Measurements from ENCODE around the gene TMEM63C. TPM values are rescaled to one million over a fixed set of nuclear protein-coding genes. Genes with fewer than 3 reads are reported as not detected.

TMEM63C gene
- total RNA-seq, 1 experiment from 2014 or later, result 5.7 TPM

- Histone ChIP-seq H3K27me3 (ENCODE audit: insufficient read depth, low read length) (no peaks in the 10 kb centered on the region), H3K36me3 (ENCODE audit: control insufficient read depth in 1 of 2, insufficient read depth in 2 of 2, low read length in 2 of 2) (no peaks in the 10 kb centered on the region; a peak in 1 of 4 replicates), H3K4me1 (ENCODE audit: control insufficient read depth in 1 of 2, insufficient read depth in 2 of 2, low read length in 2 of 2) (peaks cover 19 to 22% of the 10 kb centered on the region in 2 experiments), H3K4me3 (replicated peaks in 1 of 2; ENCODE audit: low read depth in 1 of 2, low read length in 2 of 2) (no peak overlapping the region), H2AFZ (ENCODE audit: low read depth, low read length, poor library complexity, severe bottlenecking) (no peak overlapping the region), H3K9me2 (ENCODE audit: insufficient read depth) (no peaks in the 10 kb centered on the region), H4K20me1 (ENCODE audit: insufficient read depth) (no peaks in the 10 kb centered on the region), H3K4me2 (ENCODE audit: low read length) (peak overlapping the region; percentile 55), H3K27ac (ENCODE audit: low read depth, low read length) (peak overlapping the region; percentile 21), H3K79me2 (ENCODE audit: insufficient read depth, low read length) (no peaks in the 10 kb centered on the region), H3K9ac (ENCODE audit: low read length) (no peak overlapping the region), H3K9me3 (ENCODE audit: control insufficient read depth in 1 of 2, insufficient read depth in 1 of 2, low read depth in 1 of 2, low read length in 2 of 2) (no peaks in the 10 kb centered on the region)
- peak; percentile 54 for DNase-seq (ENCODE audit: low read depth, low spot score)
- ChIA-PET RAD21 (ENCODE audit: low non-redundant PET in 1 of 2, low total read pairs in 2 of 2, uncharacterized antibody in 2 of 2, unreplicated experiment in 2 of 2) (interaction anchor here (1.0 to 2.3 kb wide), 3 partner anchors 12 to 152 kb away, joined by 3 to 6 read pairs (median 6); no protein-coding TSS in a partner anchor), CTCF (interaction anchor here (0.6 to 5.3 kb wide), 9 partner anchors 12 to 431 kb away, joined by 3 to 89 read pairs (median 5); partner anchors contain the start of genes GSTZ1 and POMT2), POLR2A (interaction anchor here (1.2 kb wide), 1 partner anchor 12 kb away, joined by 4 read pairs; no protein-coding TSS in a partner anchor)
- no TSS peak for BruUV-seq (replicated peaks)
- intact Hi-C loops (cut with micrococcal nuclease), result loop anchor here (2.0 to 5.0 kb wide), 2 partner anchors 13 to 154 kb away; partner anchors contain the start of genes AHSA1 and VIPAS39
- ATAC-seq, result peak; percentile 72
- TF ChIP-seq CBX3 (IDR thresholded peaks at IDR 0.05; ENCODE audit: low read depth) (peak; percentile 59; the same call in 1 of the 2 replicates), EZH2phosphoT487 (IDR thresholded peaks at IDR 0.05; ENCODE audit: borderline replicate concordance) (no peak), FOSL1 (IDR thresholded peaks at IDR 0.05; ENCODE audit: low read depth) (peak; percentile 90), SIN3A (IDR thresholded peaks at IDR 0.05; ENCODE audit: low read depth) (peak; percentile 63; the same call in 1 of the 2 replicates), CTCF (IDR thresholded peaks at IDR 0.05 in 2 of 3, conservative IDR thresholded peaks at IDR 0.05 in 1 of 3; ENCODE audit: borderline replicate concordance in 1 of 3, insufficient read depth in 1 of 3, low read depth in 2 of 3, low read length in 2 of 3) (no peak), POLR2A (IDR thresholded peaks at IDR 0.05; ENCODE audit: borderline replicate concordance, extremely low read depth, insufficient read depth, insufficient read length) (no peak), ELF1 (IDR thresholded peaks at IDR 0.05; ENCODE audit: borderline replicate concordance, low read depth) (no peak), YY1 (IDR thresholded peaks at IDR 0.05; ENCODE audit: extremely low read depth, insufficient replicate concordance, low read depth, low read length) (no peak), EZH2 (IDR thresholded peaks at IDR 0.05) (no peak), TCF7L2 (IDR thresholded peaks at IDR 0.05; ENCODE audit: borderline replicate concordance, extremely low read depth, insufficient read depth, insufficient read length) (no peak), ZNF274 (IDR thresholded peaks at IDR 0.05; ENCODE audit: low read depth, low read length) (no peak), EGR1 (IDR thresholded peaks at IDR 0.05; ENCODE audit: low read depth) (no peak), SP1 (IDR thresholded peaks at IDR 0.05; ENCODE audit: low read depth) (peak; percentile 63), CEBPB (IDR thresholded peaks at IDR 0.05; ENCODE audit: low read depth) (peak; percentile 84), JUND (IDR thresholded peaks at IDR 0.05) (peak; percentile 92), RAD21 (IDR thresholded peaks at IDR 0.05; ENCODE audit: low read depth) (no peak), SRF (IDR thresholded peaks at IDR 0.05; ENCODE audit: low read depth) (peak; percentile 52), ZFX (IDR thresholded peaks at IDR 0.05) (no peak)
- TF ChIP-seq, protein P1, sequence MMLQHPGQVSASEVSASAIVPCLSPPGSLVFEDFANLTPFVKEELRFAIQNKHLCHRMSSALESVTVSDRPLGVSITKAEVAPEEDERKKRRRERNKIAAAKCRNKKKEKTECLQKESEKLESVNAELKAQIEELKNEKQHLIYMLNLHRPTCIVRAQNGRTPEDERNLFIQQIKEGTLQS (IDR thresholded peaks at IDR 0.05), result peak; percentile 71; the same call in 1 of the 2 replicates
- TF ChIP-seq, protein P2, sequence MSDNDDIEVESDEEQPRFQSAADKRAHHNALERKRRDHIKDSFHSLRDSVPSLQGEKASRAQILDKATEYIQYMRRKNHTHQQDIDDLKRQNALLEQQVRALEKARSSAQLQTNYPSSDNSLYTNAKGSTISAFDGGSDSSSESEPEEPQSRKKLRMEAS (IDR thresholded peaks at IDR 0.05), result 0 out of 2 replicates have a peak, but pooled peaks have one; percentile 29
- TF ChIP-seq, protein P3, sequence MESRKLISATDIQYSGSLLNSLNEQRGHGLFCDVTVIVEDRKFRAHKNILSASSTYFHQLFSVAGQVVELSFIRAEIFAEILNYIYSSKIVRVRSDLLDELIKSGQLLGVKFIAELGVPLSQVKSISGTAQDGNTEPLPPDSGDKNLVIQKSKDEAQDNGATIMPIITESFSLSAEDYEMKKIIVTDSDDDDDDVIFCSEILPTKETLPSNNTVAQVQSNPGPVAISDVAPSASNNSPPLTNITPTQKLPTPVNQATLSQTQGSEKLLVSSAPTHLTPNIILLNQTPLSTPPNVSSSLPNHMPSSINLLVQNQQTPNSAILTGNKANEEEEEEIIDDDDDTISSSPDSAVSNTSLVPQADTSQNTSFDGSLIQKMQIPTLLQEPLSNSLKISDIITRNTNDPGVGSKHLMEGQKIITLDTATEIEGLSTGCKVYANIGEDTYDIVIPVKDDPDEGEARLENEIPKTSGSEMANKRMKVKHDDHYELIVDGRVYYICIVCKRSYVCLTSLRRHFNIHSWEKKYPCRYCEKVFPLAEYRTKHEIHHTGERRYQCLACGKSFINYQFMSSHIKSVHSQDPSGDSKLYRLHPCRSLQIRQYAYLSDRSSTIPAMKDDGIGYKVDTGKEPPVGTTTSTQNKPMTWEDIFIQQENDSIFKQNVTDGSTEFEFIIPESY (IDR thresholded peaks at IDR 0.05; ENCODE audit: extremely low read depth, insufficient replicate concordance, low read length), result peak; percentile 41
These were observed 122.0 kb downstream of the TMEM63C start for GRCh38 chr14:77303417-77304156.

Measured in HCT116 (cell line).